Measurements from ENCODE around the gene IMMT.
A peak's percentile ranks its signal among the peaks of the same experiment; 100 is the strongest.

Gene IMMT

GRCh38 chr2:86139981-86140380, 55.3 kb downstream of the IMMT start:
- no peak for DNase-seq

GRCh38 chr2:86138736-86139625, 56.3 kb downstream of the IMMT start:
- no peak for DNase-seq

- DNase-seq: no peak
These were observed 59.1 kb downstream of the IMMT start for GRCh38 chr2:86136141-86136540.

- no peak for DNase-seq
These were observed 59.6 kb downstream of the IMMT start for GRCh38 chr2:86135653-86136052.

GRCh38 chr2:86134709-86135108, 60.6 kb downstream of the IMMT start:
- no peak for DNase-seq

GRCh38 chr2:86124683-86125082, 70.6 kb downstream of the IMMT start:
- DNase-seq: no peak

GRCh38 chr2:86123328-86123925, 71.8 kb downstream of the IMMT start:
- no peak for DNase-seq

- DNase-seq: no peak
These were observed 77.1 kb downstream of the IMMT start for GRCh38 chr2:86118130-86118529.

GRCh38 chr2:86107031-86107430, 88.2 kb downstream of the IMMT start:
- peak in 1 of 5 donors; percentile 40 for DNase-seq

GRCh38 chr2:86105969-86106945, 89.0 kb downstream of the IMMT start, which contains the start of gene PTCD3:
PTCD3 (plus strand) TSS chr2:86106235; CDS start chr2:86106248, 13 bp downstream.
- DNase-seq: peak; percentile 82 to 96 (median 90)

- DNase-seq: peak; percentile 62 to 92 (median 71)
These were observed 89.9 kb downstream of the IMMT start, which contains the start of gene POLR1A for GRCh38 chr2:86105252-86105968. POLR1A (minus strand) TSS chr2:86105886; CDS start chr2:86105776, 110 bp downstream.

GRCh38 chr2:86102157-86102556, 93.1 kb downstream of the IMMT start:
- no peak for DNase-seq

GRCh38 chr2:86097913-86098312, 97.3 kb downstream of the IMMT start:
- DNase-seq: no peak

- no peak for DNase-seq
These were observed 98.0 kb downstream of the IMMT start for GRCh38 chr2:86097114-86097896.

- DNase-seq: no peak
These were observed 101.0 kb downstream of the IMMT start for GRCh38 chr2:86094229-86094628.

All from T-helper 1 cell (primary cell).